ENCODE results near the gene MCM3AP.

DNA sequence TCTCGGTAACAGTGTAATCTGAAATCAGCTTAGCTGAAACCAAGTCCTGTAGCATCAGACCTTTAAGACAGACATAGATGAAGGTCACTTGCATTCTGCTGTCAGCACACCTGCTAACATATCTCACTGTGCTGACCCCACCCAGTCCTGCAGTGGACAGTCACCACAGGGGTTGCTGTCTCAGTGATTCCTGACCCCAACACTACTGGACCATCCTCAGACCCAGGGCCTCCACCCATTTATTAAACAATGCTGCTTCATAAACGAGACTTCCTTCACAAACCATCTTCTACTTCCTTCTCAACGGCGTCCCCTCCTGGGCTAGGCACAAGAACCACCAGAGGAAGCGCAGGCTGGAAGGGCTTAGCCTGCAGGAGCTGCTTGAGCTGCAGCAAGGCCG lies 39.1 kb downstream of the MCM3AP start:
- TF ChIP-seq, protein P1, sequence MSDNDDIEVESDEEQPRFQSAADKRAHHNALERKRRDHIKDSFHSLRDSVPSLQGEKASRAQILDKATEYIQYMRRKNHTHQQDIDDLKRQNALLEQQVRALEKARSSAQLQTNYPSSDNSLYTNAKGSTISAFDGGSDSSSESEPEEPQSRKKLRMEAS (IDR thresholded peaks at IDR 0.05) = no peak
- TF ChIP-seq NFIC (IDR thresholded peaks at IDR 0.05) (no peak), CEBPB (IDR thresholded peaks at IDR 0.05) (no peak)

Data from Ishikawa (cell line).